K562 (cell line): Measurements from ENCODE around the gene ABCA7. TPM values are rescaled to one million over a fixed set of nuclear protein-coding genes. Genes with fewer than 3 reads are reported as not detected.
A peak's percentile ranks its signal among the peaks of the same experiment; 100 is the strongest.

Experiments
- CCAR2 ChIP-seq: fragments of 200-400 bp; formaldehyde crosslinking; IDR thresholded peaks from 2 replicates; pipeline ENCODE4 v1.6.1; 2017; ENCODE audit warnings: mild to moderate bottlenecking, low read depth, low read length
- FOXK2 ChIP-seq, 2 experiments: fragments of 450-650 bp; IDR thresholded peaks in 1 of 2; conservative IDR thresholded peaks in 1 of 2; 2 replicates each; pipeline ENCODE4 v1.6.1; 2016; ENCODE audit warnings: low read depth in 2 of 2, mild to moderate bottlenecking in 1 of 2
- GATAD2B ChIP-seq: fragments of 450-650 bp; IDR thresholded peaks from 2 replicates; pipeline ENCODE4 v1.6.1; 2017; ENCODE audit warnings: mild to moderate bottlenecking, borderline replicate concordance
- MTA3 ChIP-seq: fragments of 450-650 bp; formaldehyde crosslinking; IDR thresholded peaks from 2 replicates; pipeline ENCODE4 v1.6.1; 2017; ENCODE audit warnings: mild to moderate bottlenecking, borderline replicate concordance
- MXI1 ChIP-seq: IDR thresholded peaks from 2 replicates; pipeline ENCODE4 v1.6.1; 2011; ENCODE audit warnings: low read depth, mild to moderate bottlenecking, improper control_type of control experiment, low read length
- POLR2A ChIP-seq: fragments of 450-650 bp; conservative IDR thresholded peaks from 2 replicates; pipeline ENCODE4 v1.6.1; 2016
- RBFOX2 ChIP-seq: fragments of 200-400 bp; formaldehyde crosslinking; IDR thresholded peaks from 2 replicates; pipeline ENCODE4 v1.6.1; 2017; ENCODE audit warnings: low read depth, mild to moderate bottlenecking, low read length, moderate library complexity
- SNRNP70 ChIP-seq: fragments of 200-400 bp; formaldehyde crosslinking; optimal IDR thresholded peaks from 2 replicates; pipeline ENCODE3; 2017; ENCODE audit warnings: low read depth, low read length
- SRF ChIP-seq, 2 experiments: fragments of 250-450, 450-650 bp in 1 of 2; sonication (Bioruptor Pico) in 1 of 2; sonication (generic) in 1 of 2; formaldehyde crosslinking; IDR thresholded peaks; 2 replicates each; pipeline versions ENCODE4 v1.5.0 to v1.5.1; 2020 to 2022; ENCODE audit warnings: mild to moderate bottlenecking in 1 of 2, missing genetic modification reagents in 1 of 2
- TAF1 ChIP-seq: IDR thresholded peaks from 2 replicates; pipeline ENCODE4 v1.6.1; 2011; ENCODE audit warnings: mild to moderate bottlenecking, low read length, moderate library complexity; ENCODE audit not compliant: insufficient read depth, control insufficient read depth, severe bottlenecking; ENCODE audit errors: extremely low read depth
- ZBTB7A ChIP-seq: IDR thresholded peaks from 2 replicates; pipeline ENCODE4 v1.6.1; 2011; ENCODE audit warnings: low read depth, mild to moderate bottlenecking, low read length, moderate library complexity, borderline replicate concordance; ENCODE audit not compliant: control insufficient read depth
- polyA plus RNA-seq, 8 experiments: library from polyadenylated mRNA; depleted of rRNA in 4 of 8; stranded (reverse) in 5 of 8; unstranded in 3 of 8; fragments of >200 nt; fragmentation: Nextera tagmentation in 2 of 8; fragmentation: Illumina TruSeq in 1 of 8; extraction: Ambion mirVana in 2 of 8; extraction: Trizol in 1 of 8; gene quantifications; 2 replicates each; pipeline versions ENCODE4 v1.2.1 to v1.2.3, GENCODE V29; 2011 to 2014; ENCODE audit warnings: inconsistent platforms in 1 of 8, missing spikeins in 1 of 8
- total RNA-seq, 7 experiments: library from RNA; depleted of rRNA in 6 of 7; stranded (reverse); fragments of >200 nt in 6 of 7; fragmentation: Illumina TruSeq in 2 of 7; extraction: Trizol in 2 of 7; gene quantifications; 2 replicates each; pipeline versions ENCODE4 v1.2.1 to v1.2.3, GENCODE V29; 2011 to 2021; ENCODE audit warnings: low replicate concordance in 1 of 7
- TF ChIP-seq, protein P1 (sequence below): sonication (generic); formaldehyde crosslinking; IDR thresholded peaks from 2 replicates; pipeline ENCODE4 v1.9.0; 2022; ENCODE audit warnings: mild to moderate bottlenecking, missing genetic modification reagents
- TF ChIP-seq, protein P2 (sequence below): sonication (generic); formaldehyde crosslinking; IDR thresholded peaks from 2 replicates; pipeline ENCODE4 v1.9.0; 2022; ENCODE audit warnings: mild to moderate bottlenecking, missing genetic modification reagents
- TF ChIP-seq, protein P3 (sequence below), 3 experiments: fragments of 200-800 bp in 1 of 3; fragments of 250-450 bp in 1 of 3; fragments of 450-650 bp in 1 of 3; sonication (Bioruptor Pico) in 1 of 3; sonication (Bioruptor generic) in 1 of 3; formaldehyde crosslinking in 1 of 3; IDR thresholded peaks; 2 replicates each; pipeline versions ENCODE4 v1.6.1 to v1.8.0; 2016 to 2022; ENCODE audit warnings: mild to moderate bottlenecking in 2 of 3, missing genetic modification characterization in 2 of 3, missing compliant biosample characterization in 1 of 3, moderate library complexity in 1 of 3
- TF ChIP-seq, protein P4 (sequence below): fragments of 450-650 bp; IDR thresholded peaks from one replicate; pipeline ENCODE4 v1.6.1; 2018; ENCODE audit warnings: mild to moderate bottlenecking, moderate library complexity; ENCODE audit not compliant: partially characterized antibody
- TF ChIP-seq, protein P5 (sequence below): fragments of 250-450 bp; sonication (Bioruptor Pico); IDR thresholded peaks from 2 replicates; pipeline ENCODE4 v1.4.0; 2020; ENCODE audit warnings: mild to moderate bottlenecking, moderate library complexity, borderline replicate concordance

ABCA7 gene
- total and polyA plus RNA-seq, 9 of the 15 experiments (the other 6 are each of a cell fraction or from before 2014, with no cell fraction given), result 2.3 to 96.1 (median 31.2) TPM

DNA sequence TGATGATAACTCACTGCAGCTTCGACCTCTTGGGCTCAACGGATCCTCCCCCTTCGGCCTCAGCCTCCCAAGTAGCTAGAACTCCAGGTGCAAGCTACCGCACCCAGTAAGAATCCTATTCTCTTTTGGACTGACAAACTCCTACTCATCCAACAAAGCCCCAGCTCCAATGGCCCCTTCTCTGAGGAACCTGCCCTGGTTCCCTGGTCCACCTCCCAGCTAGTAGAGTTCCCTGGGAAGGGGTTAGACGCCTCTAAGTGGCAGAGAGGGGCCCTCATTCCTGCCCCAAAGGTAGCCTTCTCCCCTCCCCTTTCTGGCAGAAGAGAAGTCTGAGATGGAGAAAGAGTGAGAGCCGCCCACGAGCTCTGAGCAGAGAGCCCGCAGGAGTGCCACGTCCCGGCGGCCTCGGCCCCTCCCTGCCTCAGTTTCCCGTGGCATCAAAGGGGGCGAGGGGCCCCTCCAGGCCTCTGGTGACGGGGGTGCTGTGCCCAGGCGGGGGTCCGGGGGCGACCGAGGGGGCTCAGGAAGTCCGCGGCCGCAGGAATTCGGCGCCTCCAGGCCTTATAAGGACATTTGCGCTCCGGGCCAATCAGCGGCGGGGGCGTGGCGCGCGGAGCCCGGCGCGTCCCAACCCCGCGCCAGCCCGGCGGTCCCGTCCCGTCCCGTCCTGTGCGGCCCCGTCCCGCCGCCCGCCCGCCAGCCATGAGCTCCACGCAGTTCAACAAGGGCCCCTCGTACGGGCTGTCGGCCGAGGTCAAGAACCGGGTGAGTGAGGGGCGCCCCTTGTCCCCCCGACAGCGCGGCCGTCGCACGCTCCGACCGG lies 13.7 kb upstream of the ABCA7 start, which contains the start of gene CNN2 (continued):
- TF ChIP-seq CCAR2, result no peak
- TF ChIP-seq TAF1, result peak; percentile 54
- TF ChIP-seq, protein P1, sequence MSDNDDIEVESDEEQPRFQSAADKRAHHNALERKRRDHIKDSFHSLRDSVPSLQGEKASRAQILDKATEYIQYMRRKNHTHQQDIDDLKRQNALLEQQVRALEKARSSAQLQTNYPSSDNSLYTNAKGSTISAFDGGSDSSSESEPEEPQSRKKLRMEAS, result 0 out of 2 replicates have a peak, but pooled peaks have one; percentile 28
- TF ChIP-seq, protein P2, sequence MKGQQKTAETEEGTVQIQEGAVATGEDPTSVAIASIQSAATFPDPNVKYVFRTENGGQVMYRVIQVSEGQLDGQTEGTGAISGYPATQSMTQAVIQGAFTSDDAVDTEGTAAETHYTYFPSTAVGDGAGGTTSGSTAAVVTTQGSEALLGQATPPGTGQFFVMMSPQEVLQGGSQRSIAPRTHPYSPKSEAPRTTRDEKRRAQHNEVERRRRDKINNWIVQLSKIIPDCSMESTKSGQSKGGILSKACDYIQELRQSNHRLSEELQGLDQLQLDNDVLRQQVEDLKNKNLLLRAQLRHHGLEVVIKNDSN, result 0 out of 2 replicates have a peak, but pooled peaks have one; percentile 25
- TF ChIP-seq RBFOX2, result peak; percentile 92
- peak; percentile 41; the same call in 1 of the 2 replicates for TF ChIP-seq GATAD2B
- TF ChIP-seq, protein P3, sequence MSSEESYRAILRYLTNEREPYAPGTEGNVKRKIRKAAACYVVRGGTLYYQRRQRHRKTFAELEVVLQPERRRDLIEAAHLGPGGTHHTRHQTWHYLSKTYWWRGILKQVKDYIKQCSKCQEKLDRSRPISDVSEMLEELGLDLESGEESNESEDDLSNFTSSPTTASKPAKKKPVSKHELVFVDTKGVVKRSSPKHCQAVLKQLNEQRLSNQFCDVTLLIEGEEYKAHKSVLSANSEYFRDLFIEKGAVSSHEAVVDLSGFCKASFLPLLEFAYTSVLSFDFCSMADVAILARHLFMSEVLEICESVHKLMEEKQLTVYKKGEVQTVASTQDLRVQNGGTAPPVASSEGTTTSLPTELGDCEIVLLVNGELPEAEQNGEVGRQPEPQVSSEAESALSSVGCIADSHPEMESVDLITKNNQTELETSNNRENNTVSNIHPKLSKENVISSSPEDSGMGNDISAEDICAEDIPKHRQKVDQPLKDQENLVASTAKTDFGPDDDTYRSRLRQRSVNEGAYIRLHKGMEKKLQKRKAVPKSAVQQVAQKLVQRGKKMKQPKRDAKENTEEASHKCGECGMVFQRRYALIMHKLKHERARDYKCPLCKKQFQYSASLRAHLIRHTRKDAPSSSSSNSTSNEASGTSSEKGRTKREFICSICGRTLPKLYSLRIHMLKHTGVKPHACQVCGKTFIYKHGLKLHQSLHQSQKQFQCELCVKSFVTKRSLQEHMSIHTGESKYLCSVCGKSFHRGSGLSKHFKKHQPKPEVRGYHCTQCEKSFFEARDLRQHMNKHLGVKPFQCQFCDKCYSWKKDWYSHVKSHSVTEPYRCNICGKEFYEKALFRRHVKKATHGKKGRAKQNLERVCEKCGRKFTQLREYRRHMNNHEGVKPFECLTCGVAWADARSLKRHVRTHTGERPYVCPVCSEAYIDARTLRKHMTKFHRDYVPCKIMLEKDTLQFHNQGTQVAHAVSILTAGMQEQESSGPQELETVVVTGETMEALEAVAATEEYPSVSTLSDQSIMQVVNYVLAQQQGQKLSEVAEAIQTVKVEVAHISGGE (CRISPR knock-in tag; IDR thresholded peaks at IDR 0.05), result peak in 1 of 3 experiments; percentile 60; a peak in 1 of 6 replicates
- no peak for TF ChIP-seq SNRNP70
- TF ChIP-seq, protein P4, sequence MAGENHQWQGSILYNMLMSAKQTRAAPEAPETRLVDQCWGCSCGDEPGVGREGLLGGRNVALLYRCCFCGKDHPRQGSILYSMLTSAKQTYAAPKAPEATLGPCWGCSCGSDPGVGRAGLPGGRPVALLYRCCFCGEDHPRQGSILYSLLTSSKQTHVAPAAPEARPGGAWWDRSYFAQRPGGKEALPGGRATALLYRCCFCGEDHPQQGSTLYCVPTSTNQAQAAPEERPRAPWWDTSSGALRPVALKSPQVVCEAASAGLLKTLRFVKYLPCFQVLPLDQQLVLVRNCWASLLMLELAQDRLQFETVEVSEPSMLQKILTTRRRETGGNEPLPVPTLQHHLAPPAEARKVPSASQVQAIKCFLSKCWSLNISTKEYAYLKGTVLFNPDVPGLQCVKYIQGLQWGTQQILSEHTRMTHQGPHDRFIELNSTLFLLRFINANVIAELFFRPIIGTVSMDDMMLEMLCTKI, result no peak
- no peak for TF ChIP-seq MXI1
- peak; percentile 28; the same call in 1 of the 2 replicates for TF ChIP-seq MTA3
- TF ChIP-seq ZBTB7A, result peak; percentile 97
- peak; percentile 97 to 98 for TF ChIP-seq SRF (CRISPR knock-in tag; IDR thresholded peaks at IDR 0.05)
- TF ChIP-seq FOXK2 (conservative IDR thresholded peaks at IDR 0.05 in 1 of 2, IDR thresholded peaks at IDR 0.05 in 1 of 2; ENCODE audit: low read depth in 2 of 2), result no peak
- TF ChIP-seq POLR2A, result peak; percentile 74
- TF ChIP-seq, protein P5, sequence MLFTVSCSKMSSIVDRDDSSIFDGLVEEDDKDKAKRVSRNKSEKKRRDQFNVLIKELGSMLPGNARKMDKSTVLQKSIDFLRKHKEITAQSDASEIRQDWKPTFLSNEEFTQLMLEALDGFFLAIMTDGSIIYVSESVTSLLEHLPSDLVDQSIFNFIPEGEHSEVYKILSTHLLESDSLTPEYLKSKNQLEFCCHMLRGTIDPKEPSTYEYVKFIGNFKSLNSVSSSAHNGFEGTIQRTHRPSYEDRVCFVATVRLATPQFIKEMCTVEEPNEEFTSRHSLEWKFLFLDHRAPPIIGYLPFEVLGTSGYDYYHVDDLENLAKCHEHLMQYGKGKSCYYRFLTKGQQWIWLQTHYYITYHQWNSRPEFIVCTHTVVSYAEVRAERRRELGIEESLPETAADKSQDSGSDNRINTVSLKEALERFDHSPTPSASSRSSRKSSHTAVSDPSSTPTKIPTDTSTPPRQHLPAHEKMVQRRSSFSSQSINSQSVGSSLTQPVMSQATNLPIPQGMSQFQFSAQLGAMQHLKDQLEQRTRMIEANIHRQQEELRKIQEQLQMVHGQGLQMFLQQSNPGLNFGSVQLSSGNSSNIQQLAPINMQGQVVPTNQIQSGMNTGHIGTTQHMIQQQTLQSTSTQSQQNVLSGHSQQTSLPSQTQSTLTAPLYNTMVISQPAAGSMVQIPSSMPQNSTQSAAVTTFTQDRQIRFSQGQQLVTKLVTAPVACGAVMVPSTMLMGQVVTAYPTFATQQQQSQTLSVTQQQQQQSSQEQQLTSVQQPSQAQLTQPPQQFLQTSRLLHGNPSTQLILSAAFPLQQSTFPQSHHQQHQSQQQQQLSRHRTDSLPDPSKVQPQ (CRISPR knock-in tag), result no peak
